ENCODE results near the gene DDX42.
A peak's percentile ranks its signal among the peaks of the same experiment; 100 is the strongest.

DDX42 gene

GRCh38 chr17:63774141-63774968 is at the start of gene DDX42:
Gene DDX42 (plus strand): TSS chr17:63774170. CDS start chr17:63787050, 12,880 bp downstream.
- no peak for DNase-seq

GRCh38 chr17:63735691-63736090 is 38.3 kb upstream of the DDX42 start:
- no peak for DNase-seq

- DNase-seq, result no peak
Observed at GRCh38 chr17:63740464-63741142, 33.4 kb upstream of the DDX42 start.

DNA sequence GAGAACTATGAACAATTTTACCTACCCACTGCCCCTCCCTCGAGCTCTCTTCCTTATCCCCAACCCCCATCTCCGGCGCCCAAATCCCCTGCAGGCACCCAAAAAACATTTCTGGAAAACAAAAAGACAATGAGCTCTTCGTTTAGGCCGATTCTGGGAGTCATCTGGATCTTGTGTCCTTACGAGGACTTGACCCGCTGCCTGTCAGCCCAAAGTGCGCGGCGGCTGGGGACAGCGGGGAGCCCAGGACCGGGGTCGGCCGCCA is 32.9 kb upstream of the DDX42 start:
- no peak for DNase-seq

GRCh38 chr17:63741408-63742173 is 32.4 kb upstream of the DDX42 start, which contains the start of gene STRADA:
Gene STRADA (minus strand): TSS chr17:63741799. CDS start chr17:63728369, 13,430 bp downstream.
- DNase-seq, result peak; percentile 99

- DNase-seq, result peak; percentile 49
Observed at GRCh38 chr17:63751806-63752205, 22.2 kb upstream of the DDX42 start.

GRCh38 chr17:63752707-63753106 is 21.3 kb upstream of the DDX42 start:
- no peak for DNase-seq

DNA sequence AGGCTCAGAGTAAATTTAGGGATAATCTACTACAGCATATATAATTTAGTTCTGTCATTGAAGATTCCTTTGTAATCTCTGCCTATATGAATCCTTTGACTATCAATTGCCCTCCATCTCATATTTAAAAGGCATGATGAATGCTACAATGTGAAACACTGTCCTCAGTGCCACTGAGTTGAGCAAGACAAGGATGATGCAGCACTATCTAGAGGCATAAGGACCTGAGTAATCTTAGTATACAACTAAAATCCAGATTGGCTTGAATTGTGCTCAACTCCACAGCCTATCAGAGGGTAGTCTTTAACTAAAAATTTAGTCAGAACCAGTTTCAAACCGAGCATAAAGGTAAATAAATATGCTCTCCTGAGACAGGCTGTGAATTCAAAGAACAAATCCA is 20.8 kb upstream of the DDX42 start:
- DNase-seq, result peak; percentile 24

- DNase-seq, result no peak
Observed at GRCh38 chr17:63754046-63754445, 19.9 kb upstream of the DDX42 start.

DNA sequence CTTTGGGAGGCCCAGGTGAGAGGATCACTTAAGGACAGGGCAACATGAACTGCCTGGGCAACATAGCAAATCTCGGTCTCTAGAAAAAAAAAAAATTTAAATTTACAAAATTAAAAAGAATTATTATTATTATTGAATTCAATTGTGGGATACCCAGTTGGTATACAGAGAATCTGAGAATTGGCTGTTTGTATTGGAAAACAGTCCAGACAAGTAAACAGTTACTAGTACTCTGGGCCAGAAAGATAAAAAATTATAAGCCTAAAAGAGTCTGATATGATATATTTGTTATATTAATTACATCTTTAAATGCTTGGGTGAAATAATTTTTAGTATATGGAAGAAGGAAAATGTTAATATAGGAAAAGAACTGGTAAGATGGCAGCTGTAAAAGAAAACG is 15.5 kb upstream of the DDX42 start:
- no peak for DNase-seq

DNA sequence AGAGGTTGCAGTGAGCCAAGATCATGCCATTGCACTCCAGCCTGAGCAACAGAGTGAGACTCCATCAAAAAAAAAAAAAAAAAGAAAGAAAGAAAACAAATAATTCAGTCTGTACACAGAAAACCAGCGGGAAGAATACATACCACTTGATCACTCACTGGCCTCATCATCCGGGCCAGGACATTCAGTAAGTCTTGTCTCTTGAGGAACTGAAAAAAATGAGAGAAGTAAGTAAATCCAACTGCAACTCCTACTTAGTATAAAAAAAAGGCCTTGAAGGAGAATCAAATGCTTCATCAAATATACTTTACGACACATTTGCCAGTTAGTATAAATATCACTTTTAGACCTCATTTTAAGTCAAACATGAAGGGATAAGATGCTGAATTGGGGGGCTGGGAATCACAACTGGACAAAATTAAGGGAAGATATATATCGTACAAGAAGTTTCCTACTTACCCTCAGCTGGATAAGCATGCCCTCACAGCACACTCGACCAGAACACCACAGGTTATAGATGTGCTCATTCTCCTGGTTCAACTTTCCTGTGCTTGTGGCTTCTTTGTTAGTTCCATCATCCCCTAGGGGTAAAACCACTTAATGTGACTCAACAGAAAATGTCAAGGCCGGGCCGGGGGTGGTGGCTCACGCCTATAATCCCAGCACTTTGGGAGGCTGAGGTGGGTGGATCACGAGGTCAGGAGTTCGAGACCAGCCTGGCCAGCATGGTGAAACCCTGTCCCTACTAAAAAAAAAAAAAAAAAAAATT is 13.0 kb upstream of the DDX42 start:
- DNase-seq, result no peak

GRCh38 chr17:63762161-63763078 is 11.6 kb upstream of the DDX42 start:
- no peak for DNase-seq

GRCh38 chr17:63764716-63765115 is 9.3 kb upstream of the DDX42 start:
- no peak for DNase-seq

- DNase-seq, result no peak
Observed at GRCh38 chr17:63766754-63767153, 7.2 kb upstream of the DDX42 start.

DNA sequence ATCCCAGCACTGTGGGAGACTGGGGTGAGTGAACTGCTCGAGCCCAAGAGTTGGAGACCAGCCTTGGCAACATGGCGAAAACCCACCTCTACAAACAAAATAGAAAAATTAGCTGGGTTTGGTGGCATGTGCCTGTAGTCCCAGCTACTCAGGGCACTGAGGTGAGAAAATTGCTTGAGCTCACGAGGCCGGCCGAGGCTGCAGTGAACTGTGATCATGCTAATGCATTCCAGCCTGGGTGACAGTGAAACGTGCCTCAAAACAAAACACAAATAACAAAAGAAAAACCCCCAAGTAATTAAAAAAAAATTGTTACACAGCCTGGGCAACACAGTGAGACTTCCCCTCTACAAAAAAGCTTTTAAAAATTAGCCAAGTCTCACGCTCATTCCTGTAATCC is 5.5 kb upstream of the DDX42 start:
- DNase-seq, result no peak

DNA sequence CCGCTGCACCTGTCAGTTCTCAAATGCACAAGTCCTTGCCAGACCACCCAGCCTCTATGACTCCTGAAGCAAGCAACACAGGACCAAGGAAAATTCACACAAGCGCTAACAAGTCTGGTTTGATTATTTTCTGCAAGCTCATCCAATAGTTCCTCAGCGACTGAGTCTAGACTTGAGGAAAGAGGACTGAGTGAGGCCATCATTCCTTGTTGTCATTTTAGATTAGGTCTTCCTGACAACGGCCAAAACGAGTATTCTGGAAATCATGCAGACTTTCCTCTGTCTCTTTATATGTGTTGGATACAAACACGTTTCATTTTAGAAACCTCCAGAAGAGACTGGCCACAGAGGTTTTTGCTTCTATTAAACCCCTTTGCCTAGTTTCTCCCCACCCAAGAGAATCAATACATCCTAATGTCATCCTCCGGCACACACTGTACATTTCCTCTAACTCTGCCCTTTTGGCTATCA is 1.1 kb upstream of the DDX42 start:
- DNase-seq, result no peak

DNA sequence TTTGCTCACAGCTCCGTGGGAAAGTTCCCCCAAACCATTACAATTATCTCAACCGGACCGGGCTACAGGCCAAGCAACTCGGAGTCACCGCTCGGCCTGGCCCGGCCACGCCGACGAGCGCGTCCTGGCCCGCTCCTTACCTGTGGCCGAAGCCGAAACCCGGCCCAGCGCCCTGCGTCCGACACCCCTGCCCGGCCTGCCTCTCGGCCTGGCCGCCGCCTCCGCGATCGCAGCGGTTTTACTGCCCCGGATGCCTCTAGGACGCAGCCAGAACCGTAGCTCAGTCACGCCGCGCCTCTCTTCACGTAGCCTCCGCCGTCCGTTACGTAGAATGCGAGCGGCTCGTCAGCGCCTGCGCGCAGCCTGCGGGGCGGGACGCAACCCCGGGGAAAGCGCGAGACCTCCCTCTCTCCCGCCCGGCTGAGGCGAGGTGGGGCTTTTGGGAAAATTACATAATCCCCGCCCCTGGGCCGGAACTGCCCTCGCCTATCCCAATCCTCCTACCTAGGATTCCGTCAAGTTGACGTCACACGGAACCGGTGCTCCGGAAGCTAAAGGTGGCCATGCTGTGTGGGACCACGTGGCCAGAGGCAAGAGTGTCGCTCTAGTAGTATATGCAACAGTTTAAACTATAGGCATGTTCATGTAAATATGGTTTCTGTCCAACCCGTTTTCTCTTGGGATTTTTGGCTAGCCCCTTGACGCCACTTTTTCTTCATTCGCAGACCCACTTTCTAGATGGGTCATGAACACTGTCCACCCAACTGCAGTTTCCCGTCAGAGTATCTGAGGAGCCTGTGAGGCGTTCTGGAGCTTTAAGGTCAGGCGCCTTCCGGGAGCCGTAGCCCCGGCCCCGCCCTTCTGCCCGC is 464 bp upstream of the DDX42 start, which contains the start of gene CCDC47:
CCDC47 (minus strand) TSS at position 326 of the 869 bp plus-strand sequence. CDS start 7,422 bp downstream, outside the sequence.
- peak; percentile 99 for DNase-seq

DNA sequence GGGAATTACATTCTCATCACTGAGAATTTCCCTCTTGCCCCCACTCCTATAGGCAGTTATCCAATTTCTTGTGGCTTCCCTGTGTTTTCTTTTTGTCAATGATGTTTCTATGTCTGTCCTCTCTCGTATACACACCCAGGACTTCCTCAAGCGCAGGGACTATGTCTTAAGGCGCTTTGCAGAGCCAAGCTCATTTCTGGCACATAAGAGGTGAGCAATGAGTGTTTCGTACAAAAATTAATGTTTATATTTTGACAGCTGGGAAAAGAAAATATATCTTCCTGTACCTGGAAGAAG is 947 bp downstream of the DDX42 start:
- peak; percentile 26 for DNase-seq

- DNase-seq, result no peak
Observed at GRCh38 chr17:63775420-63775819, 1.4 kb downstream of the DDX42 start.

DNA sequence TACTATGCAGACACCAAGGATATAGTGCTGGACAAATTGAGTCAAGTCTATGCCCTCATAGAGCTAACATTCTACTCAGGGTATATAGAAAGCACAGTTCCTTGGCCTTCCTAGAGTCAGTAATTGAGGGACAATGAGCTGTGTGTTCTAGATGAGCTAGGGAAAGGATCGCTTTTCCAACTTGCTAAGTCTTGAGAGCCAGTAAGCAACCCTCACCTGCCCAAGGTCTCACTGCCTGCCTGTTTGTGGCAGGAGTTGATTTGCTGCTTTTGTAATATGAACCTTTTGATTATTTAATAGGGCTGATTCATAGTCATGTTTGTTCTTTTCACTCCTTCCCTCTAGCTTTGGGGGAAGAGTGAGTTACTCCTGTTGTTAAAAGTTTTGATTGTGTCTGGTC is 6.5 kb downstream of the DDX42 start:
- DNase-seq, result no peak

DNA sequence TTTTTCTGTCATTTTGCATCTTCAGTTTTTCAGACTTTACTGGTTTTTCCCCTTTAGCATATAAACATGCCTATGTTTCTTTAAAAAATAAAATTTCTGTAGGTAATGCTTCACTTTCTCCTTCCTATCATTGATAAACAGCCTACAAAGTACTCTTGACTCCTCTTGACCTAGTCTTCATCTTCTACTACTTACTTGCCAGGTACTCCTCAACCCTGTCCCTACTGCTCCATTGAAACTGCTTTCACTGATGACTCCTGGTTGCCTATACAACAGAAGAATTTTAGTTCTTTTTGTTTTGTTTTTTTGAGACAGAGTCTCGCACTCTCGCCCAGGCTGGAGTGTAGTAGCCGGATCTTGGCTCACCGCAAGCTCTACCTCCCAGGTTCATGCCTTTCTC is 7.0 kb downstream of the DDX42 start:
- DNase-seq, result no peak
